Mucosa of stomach (tissue), 1 donor: Measurements from ENCODE around the gene SYNGR1.
"Not testable (repeated sequence)": the region's sequence is repeated elsewhere in the genome, so short reads cannot be mapped to it uniquely, and the experiment has no call there.

Source experiments
- H3K27me3 ChIP-seq: one replicate; pipeline ENCODE4 v1.7.0; 2013; ENCODE audit warnings: mild to moderate bottlenecking, low read length; ENCODE audit not compliant: control insufficient read depth, insufficient read depth
- H3K36me3 ChIP-seq: one replicate; pipeline ENCODE4 v1.7.0; 2013; ENCODE audit warnings: low read length; ENCODE audit not compliant: control insufficient read depth, insufficient read depth
- H3K4me1 ChIP-seq: one replicate; pipeline ENCODE4 v1.7.0; 2013; ENCODE audit warnings: mild to moderate bottlenecking, low read length; ENCODE audit not compliant: control insufficient read depth, insufficient read depth
- H3K4me3 ChIP-seq: one replicate; pipeline ENCODE4 v1.7.0; 2013; ENCODE audit warnings: low read length
- H3K9ac ChIP-seq: one replicate; pipeline ENCODE4 v1.7.0; 2013; ENCODE audit warnings: mild to moderate bottlenecking, low read length, moderate library complexity
- H3K9me3 ChIP-seq: one replicate; pipeline ENCODE4 v1.7.0; 2013; ENCODE audit warnings: mild to moderate bottlenecking, low read length, moderate library complexity; ENCODE audit not compliant: control insufficient read depth
- donor health status: Pancreatic carcinoma.

Gene SYNGR1

GRCh38 chr22:39345231-39345630, 4.6 kb upstream of the SYNGR1 start:
- Histone ChIP-seq H3K9ac (no peak overlapping the region), H3K36me3 (no peaks in the 10 kb centered on the region), H3K4me3 (no peak overlapping the region), H3K27me3 (peaks cover 8% of the 10 kb centered on the region), H3K4me1 (no peaks in the 10 kb centered on the region), H3K9me3 (no peaks in the 10 kb centered on the region)

- Histone ChIP-seq H3K9me3 (no peaks in the 10 kb centered on the region), H3K27me3 (peaks cover 20% of the 10 kb centered on the region), H3K4me3 (no peak overlapping the region), H3K36me3 (no peaks in the 10 kb centered on the region), H3K9ac (peak overlapping the region; percentile 53), H3K4me1 (no peaks in the 10 kb centered on the region)
These were observed 784 bp upstream of the SYNGR1 start for GRCh38 chr22:39348909-39349505.

GRCh38 chr22:39349506-39349966, 255 bp upstream of the SYNGR1 start:
- Histone ChIP-seq H3K27me3 (peaks cover 20% of the 10 kb centered on the region), H3K4me3 (no peak overlapping the region), H3K36me3 (no peaks in the 10 kb centered on the region), H3K4me1 (no peaks in the 10 kb centered on the region), H3K9ac (peak overlapping the region; percentile 53), H3K9me3 (no peaks in the 10 kb centered on the region)

- no peaks in the 10 kb centered on the region for H3K9me3 ChIP-seq
- H3K4me1 ChIP-seq = no peaks in the 10 kb centered on the region
These were observed 1.2 kb downstream of the SYNGR1 start for GRCh38 chr22:39350757-39351688.

GRCh38 chr22:39351689-39352214, 2.0 kb downstream of the SYNGR1 start:
- Histone ChIP-seq H3K27me3 (peaks cover 20% of the 10 kb centered on the region), H3K9ac (no peak overlapping the region), H3K36me3 (no peaks in the 10 kb centered on the region), H3K4me1 (no peaks in the 10 kb centered on the region), H3K4me3 (no peak overlapping the region), H3K9me3 (no peaks in the 10 kb centered on the region)

More at GRCh38 chr22:39350757-39351688, 1.2 kb downstream of the SYNGR1 start:
- no peak overlapping the region for H3K4me3 ChIP-seq
- peak overlapping the region; percentile 57 for H3K9ac ChIP-seq
- no peaks in the 10 kb centered on the region for H3K36me3 ChIP-seq
- H3K27me3 ChIP-seq = peaks cover 20% of the 10 kb centered on the region

GRCh38 chr22:39352306-39352891, 2.6 kb downstream of the SYNGR1 start:
- H3K9me3 ChIP-seq = no peaks in the 10 kb centered on the region
- H3K36me3 ChIP-seq = no peaks in the 10 kb centered on the region
- peaks cover 20% of the 10 kb centered on the region for H3K27me3 ChIP-seq
- H3K4me1 ChIP-seq = no peaks in the 10 kb centered on the region
- H3K4me3 ChIP-seq = no peak overlapping the region
- no peak overlapping the region for H3K9ac ChIP-seq

GRCh38 chr22:39353346-39353745, 3.6 kb downstream of the SYNGR1 start:
- H3K9ac ChIP-seq = no peak overlapping the region
- peaks cover 20% of the 10 kb centered on the region for H3K27me3 ChIP-seq
- H3K4me1 ChIP-seq = no peaks in the 10 kb centered on the region
- no peaks in the 10 kb centered on the region for H3K9me3 ChIP-seq
- H3K4me3 ChIP-seq = no peak overlapping the region
- H3K36me3 ChIP-seq = no peaks in the 10 kb centered on the region

- Histone ChIP-seq H3K4me1 (no peaks in the 10 kb centered on the region), H3K9ac (no peak overlapping the region), H3K4me3 (no peak overlapping the region), H3K27me3 (peaks cover 13% of the 10 kb centered on the region), H3K36me3 (no peaks in the 10 kb centered on the region), H3K9me3 (no peaks in the 10 kb centered on the region)
These were observed 5.3 kb downstream of the SYNGR1 start for GRCh38 chr22:39355080-39355479.

- H3K4me1 ChIP-seq, H3K36me3 ChIP-seq, H3K9ac ChIP-seq, H3K9me3 ChIP-seq, H3K27me3 ChIP-seq, H3K4me3 ChIP-seq: not testable (repeated sequence)
These were observed 6.0 kb downstream of the SYNGR1 start for GRCh38 chr22:39355805-39356204.

GRCh38 chr22:39356464-39356863, 6.7 kb downstream of the SYNGR1 start:
- Histone ChIP-seq H3K9ac (no peak overlapping the region), H3K9me3 (no peaks in the 10 kb centered on the region), H3K27me3 (no peaks in the 10 kb centered on the region), H3K36me3 (no peaks in the 10 kb centered on the region), H3K4me1 (no peaks in the 10 kb centered on the region), H3K4me3 (no peak overlapping the region)

GRCh38 chr22:39357110-39358108, 7.6 kb downstream of the SYNGR1 start:
- H3K36me3 ChIP-seq, H3K9ac ChIP-seq, H3K9me3 ChIP-seq, H3K27me3 ChIP-seq, H3K4me3 ChIP-seq, H3K4me1 ChIP-seq: not testable (repeated sequence)
